ENCODE data around the gene CD2.

CD2 gene

GRCh38 chr1:116754198-116754977, at the start of gene CD2:
Gene CD2 (plus strand): TSS chr1:116754430. CDS start chr1:116754493, 63 bp downstream.
- DNase-seq, result no peak

GRCh38 chr1:116706123-116706522, 48.1 kb upstream of the CD2 start:
- no peak for DNase-seq

GRCh38 chr1:116706841-116707240, 47.4 kb upstream of the CD2 start:
- DNase-seq, result no peak

- DNase-seq, result no peak
Measured at GRCh38 chr1:116708255-116708900, 45.9 kb upstream of the CD2 start.

GRCh38 chr1:116709666-116710167, 44.5 kb upstream of the CD2 start:
- no peak for DNase-seq

GRCh38 chr1:116710420-116711262, 43.6 kb upstream of the CD2 start:
- peak; percentile 24 for DNase-seq

GRCh38 chr1:116711263-116711840, 42.9 kb upstream of the CD2 start:
- DNase-seq, result no peak

GRCh38 chr1:116712510-116712909, 41.7 kb upstream of the CD2 start:
- DNase-seq, result no peak

GRCh38 chr1:116713474-116713873, 40.8 kb upstream of the CD2 start:
- no peak for DNase-seq

GRCh38 chr1:116716391-116716790, 37.8 kb upstream of the CD2 start:
- no peak for DNase-seq

- no peak for DNase-seq
Measured at GRCh38 chr1:116717318-116717717, 36.9 kb upstream of the CD2 start.

GRCh38 chr1:116720364-116721038, 33.7 kb upstream of the CD2 start:
- no peak for DNase-seq

GRCh38 chr1:116721039-116721405, 33.2 kb upstream of the CD2 start:
- DNase-seq, result no peak

- no peak for DNase-seq
Measured at GRCh38 chr1:116721451-116722007, 32.7 kb upstream of the CD2 start.

GRCh38 chr1:116722016-116722838, 32.0 kb upstream of the CD2 start:
- DNase-seq, result no peak

GRCh38 chr1:116724765-116725375, 29.4 kb upstream of the CD2 start:
- DNase-seq, result peak; percentile 76

GRCh38 chr1:116725798-116726197, 28.4 kb upstream of the CD2 start:
- DNase-seq, result no peak

- DNase-seq, result no peak
Measured at GRCh38 chr1:116726872-116727820, 27.1 kb upstream of the CD2 start.

GRCh38 chr1:116731439-116731838, 22.8 kb upstream of the CD2 start:
- DNase-seq, result no peak

- no peak for DNase-seq
Measured at GRCh38 chr1:116732726-116733125, 21.5 kb upstream of the CD2 start.

Measured in OCI-M1 (cell line).